ENCODE measurements around the gene DDX56.

DNA sequence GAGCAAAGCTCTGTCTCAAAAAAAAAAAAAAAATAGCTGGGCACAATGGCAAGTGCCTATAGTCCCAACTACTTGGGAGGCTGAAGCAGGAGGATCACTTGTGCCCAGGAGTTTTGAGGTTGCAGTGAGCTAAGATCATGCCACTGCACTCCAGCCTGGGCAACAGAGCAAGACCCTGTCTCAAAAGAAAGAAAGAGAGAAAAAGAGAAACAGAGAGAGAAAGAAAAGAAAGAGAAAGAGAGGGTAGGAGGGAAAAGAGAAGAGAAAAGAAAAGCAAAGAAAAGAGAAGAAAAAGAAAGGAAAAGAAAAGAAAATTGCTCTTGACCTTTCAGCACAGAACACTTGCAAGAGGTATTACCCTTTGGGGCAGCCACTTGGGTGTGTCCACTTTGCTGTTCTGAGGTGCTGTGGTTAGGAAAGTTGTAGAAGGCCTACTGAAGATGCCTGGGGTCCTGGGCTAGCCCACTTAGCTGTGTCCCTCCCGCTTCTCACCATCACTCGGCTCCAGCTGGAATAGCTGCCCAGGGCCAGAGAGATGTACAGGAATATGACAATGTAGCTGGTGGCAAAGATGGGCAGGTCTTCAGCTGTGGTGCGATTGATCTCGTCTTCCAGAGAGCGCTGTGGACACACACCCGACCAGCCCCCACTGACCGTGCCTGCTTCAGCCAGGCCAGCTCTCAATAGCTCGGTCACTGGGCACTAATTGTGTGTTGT, 38.2 kb downstream of the DDX56 start:
- TF ChIP-seq, protein P1, sequence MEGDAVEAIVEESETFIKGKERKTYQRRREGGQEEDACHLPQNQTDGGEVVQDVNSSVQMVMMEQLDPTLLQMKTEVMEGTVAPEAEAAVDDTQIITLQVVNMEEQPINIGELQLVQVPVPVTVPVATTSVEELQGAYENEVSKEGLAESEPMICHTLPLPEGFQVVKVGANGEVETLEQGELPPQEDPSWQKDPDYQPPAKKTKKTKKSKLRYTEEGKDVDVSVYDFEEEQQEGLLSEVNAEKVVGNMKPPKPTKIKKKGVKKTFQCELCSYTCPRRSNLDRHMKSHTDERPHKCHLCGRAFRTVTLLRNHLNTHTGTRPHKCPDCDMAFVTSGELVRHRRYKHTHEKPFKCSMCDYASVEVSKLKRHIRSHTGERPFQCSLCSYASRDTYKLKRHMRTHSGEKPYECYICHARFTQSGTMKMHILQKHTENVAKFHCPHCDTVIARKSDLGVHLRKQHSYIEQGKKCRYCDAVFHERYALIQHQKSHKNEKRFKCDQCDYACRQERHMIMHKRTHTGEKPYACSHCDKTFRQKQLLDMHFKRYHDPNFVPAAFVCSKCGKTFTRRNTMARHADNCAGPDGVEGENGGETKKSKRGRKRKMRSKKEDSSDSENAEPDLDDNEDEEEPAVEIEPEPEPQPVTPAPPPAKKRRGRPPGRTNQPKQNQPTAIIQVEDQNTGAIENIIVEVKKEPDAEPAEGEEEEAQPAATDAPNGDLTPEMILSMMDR (IDR thresholded peaks at IDR 0.05) = no peak
- no peak for TF ChIP-seq POLR2AphosphoS5 (IDR thresholded peaks at IDR 0.05; ENCODE audit: low read depth, low read length)
- no peak for TF ChIP-seq REST (IDR thresholded peaks at IDR 0.05; ENCODE audit: insufficient read depth in 1 of 2, low read depth in 2 of 2, low read length in 1 of 2)
- TF ChIP-seq TCF7L2 (IDR thresholded peaks at IDR 0.05; ENCODE audit: low read depth, low read length) = no peak
- TF ChIP-seq SIN3A (IDR thresholded peaks at IDR 0.05; ENCODE audit: borderline replicate concordance, insufficient read depth, low read depth, low read length) = no peak
